Esophagus squamous epithelium (tissue), 4 donors: ENCODE results near the gene OVOL1.

ENCODE experiments used
- CTCF ChIP-seq, 6 experiments: fragments of 450-650 bp in 4 of 6; fragments of 200-600 bp in 2 of 6; sonication (generic) in 2 of 6; IDR thresholded peaks; one replicate each; pipeline ENCODE4 v1.5.1; 2016 to 2019; ENCODE audit warnings: antibody characterized with exemption in 6 of 6, mild to moderate bottlenecking in 4 of 6, moderate library complexity in 4 of 6
- POLR2A ChIP-seq, 4 donors: fragments of 450-650 bp; IDR thresholded peaks; one replicate each; pipeline ENCODE4 v1.6.1; 2017; ENCODE audit warnings: antibody characterized with exemption in 4 of 4, mild to moderate bottlenecking in 4 of 4, moderate library complexity in 3 of 4

GRCh38 chr11:65767406-65767805 lies 19.5 kb upstream of the OVOL1 start:
- TF ChIP-seq CTCF (IDR thresholded peaks at IDR 0.05) (no peak), POLR2A (IDR thresholded peaks at IDR 0.05) (no peak)
